Measurements from ENCODE around the gene GLOD4.

Gene GLOD4

DNA sequence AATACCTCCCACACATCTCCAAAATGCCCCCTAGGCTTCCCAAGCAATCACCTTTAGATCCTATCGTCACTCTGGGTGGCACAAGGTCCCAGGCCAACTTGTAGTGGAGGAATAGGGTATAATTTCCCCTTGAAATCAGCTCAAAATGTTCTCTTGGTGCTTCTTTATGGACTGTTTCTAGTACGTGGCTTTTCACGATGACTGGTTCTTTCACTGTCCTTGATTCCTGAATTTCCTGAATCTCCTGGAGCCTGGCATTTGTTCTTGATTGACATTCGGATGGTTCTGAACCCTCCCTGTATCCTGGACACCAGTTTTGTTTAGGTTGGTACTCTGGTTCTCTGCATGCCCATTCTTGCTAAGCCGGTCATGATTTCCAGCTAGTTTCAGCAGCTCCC lies 60.5 kb downstream of the GLOD4 start:
- no peaks in the 10 kb centered on the region for H3K9me3 ChIP-seq
- TF ChIP-seq, protein P1, sequence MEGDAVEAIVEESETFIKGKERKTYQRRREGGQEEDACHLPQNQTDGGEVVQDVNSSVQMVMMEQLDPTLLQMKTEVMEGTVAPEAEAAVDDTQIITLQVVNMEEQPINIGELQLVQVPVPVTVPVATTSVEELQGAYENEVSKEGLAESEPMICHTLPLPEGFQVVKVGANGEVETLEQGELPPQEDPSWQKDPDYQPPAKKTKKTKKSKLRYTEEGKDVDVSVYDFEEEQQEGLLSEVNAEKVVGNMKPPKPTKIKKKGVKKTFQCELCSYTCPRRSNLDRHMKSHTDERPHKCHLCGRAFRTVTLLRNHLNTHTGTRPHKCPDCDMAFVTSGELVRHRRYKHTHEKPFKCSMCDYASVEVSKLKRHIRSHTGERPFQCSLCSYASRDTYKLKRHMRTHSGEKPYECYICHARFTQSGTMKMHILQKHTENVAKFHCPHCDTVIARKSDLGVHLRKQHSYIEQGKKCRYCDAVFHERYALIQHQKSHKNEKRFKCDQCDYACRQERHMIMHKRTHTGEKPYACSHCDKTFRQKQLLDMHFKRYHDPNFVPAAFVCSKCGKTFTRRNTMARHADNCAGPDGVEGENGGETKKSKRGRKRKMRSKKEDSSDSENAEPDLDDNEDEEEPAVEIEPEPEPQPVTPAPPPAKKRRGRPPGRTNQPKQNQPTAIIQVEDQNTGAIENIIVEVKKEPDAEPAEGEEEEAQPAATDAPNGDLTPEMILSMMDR (IDR thresholded peaks at IDR 0.05), result no peak
- no peaks in the 10 kb centered on the region for H3K36me3 ChIP-seq
- peaks cover 10 to 11% of the 10 kb centered on the region in 2 experiments for H3K4me1 ChIP-seq (ENCODE audit: control insufficient read depth in 1 of 2, insufficient read depth in 1 of 2, low read depth in 1 of 2, low read length in 1 of 2)
- no peak overlapping the region for H3K27ac ChIP-seq
- no peaks in the 10 kb centered on the region for H3K27me3 ChIP-seq
- H3K4me3 ChIP-seq (ENCODE audit: low read depth in 1 of 2, low read length in 1 of 2), result no peak overlapping the region

DNA sequence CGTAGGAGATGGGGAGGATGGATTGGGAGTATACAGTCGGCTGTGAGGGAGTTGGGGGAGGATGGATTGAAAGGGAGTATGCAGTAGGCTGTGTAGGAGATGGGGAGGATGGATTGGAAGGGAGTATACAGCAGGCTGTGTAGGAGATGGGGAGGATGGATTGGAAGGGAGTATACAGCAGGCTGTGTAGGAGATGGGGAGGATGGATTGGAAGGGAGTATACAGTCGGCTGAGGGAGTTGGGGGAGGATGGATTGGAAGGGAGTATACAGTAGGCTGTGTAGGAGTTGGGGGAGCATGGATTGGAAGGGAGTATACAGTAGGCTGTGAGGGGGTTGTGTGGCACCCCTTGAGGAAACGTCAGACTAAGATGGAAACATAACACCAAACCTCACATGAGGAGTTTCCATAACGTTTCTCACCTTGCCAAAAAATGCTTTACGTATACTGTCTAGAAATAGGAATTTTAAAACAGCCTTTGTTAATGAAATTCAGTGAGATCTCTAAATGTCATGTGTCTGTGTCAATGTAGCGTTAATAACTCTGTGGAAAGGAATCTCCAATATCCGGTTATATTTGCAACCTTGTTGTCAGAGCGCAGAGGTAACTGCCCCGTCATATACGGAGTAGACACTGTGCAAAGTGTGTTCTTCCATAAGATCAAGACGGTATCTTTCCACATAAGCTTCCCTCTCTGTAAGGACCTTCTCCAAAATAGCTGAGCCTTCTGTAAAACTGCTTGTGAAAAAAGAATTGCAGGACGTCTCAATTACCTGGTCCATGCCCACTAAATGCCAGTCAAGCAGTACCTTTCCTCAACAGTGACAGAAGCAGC lies 61.2 kb downstream of the GLOD4 start:
- H3K27ac ChIP-seq, result no peak overlapping the region

DNA sequence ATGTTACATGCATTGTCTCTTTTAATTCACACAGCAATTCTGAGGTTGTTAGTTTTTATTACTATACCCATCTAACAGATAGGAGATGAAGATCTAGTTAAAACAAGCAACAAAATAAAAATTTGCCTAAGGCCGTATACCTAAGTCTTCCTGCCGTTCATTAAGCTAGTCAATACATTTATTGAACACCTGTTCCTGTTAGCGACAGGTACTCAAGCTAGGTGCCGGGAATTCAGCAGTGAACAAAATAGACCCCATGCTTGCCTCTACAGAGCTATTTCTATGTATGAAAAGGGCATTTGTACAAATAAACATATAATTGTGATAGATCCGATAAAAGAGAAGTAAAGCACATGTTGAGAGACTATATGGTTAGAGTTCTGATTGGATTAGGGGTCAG lies 64.0 kb downstream of the GLOD4 start:
- peaks cover 19 to 21% of the 10 kb centered on the region in 2 experiments for H3K4me1 ChIP-seq (ENCODE audit: control insufficient read depth in 1 of 2, insufficient read depth in 1 of 2, low read depth in 1 of 2, low read length in 1 of 2)

More for the DNA sequence above, 61.2 kb downstream of the GLOD4 start:
- Histone ChIP-seq H3K36me3 (no peaks in the 10 kb centered on the region), H3K27me3 (no peaks in the 10 kb centered on the region), H3K9me3 (no peaks in the 10 kb centered on the region), H3K4me1 (ENCODE audit: control insufficient read depth in 1 of 2, insufficient read depth in 1 of 2, low read depth in 1 of 2, low read length in 1 of 2) (peaks cover 4 to 5% of the 10 kb centered on the region in 2 experiments), H3K4me3 (ENCODE audit: low read depth in 1 of 2, low read length in 1 of 2) (no peak overlapping the region)
- TF ChIP-seq, protein P1 (IDR thresholded peaks at IDR 0.05), result no peak

More for the DNA sequence above, 64.0 kb downstream of the GLOD4 start:
- H3K36me3 ChIP-seq, result no peaks in the 10 kb centered on the region
- TF ChIP-seq, protein P1 (IDR thresholded peaks at IDR 0.05), result no peak
- peaks cover 5% of the 10 kb centered on the region for H3K27me3 ChIP-seq
- H3K4me3 ChIP-seq (ENCODE audit: low read depth in 1 of 2, low read length in 1 of 2), result no peak overlapping the region
- H3K9me3 ChIP-seq, result no peaks in the 10 kb centered on the region
- no peak overlapping the region for H3K27ac ChIP-seq
